HEK293 (cell line): ENCODE results near the gene CCDC27.

Source experiments
- CTCF ChIP-seq: fragments of 450-650 bp; formaldehyde crosslinking; IDR thresholded peaks from 2 replicates; pipeline ENCODE4 v1.5.1; 2016; ENCODE audit warnings: missing biosample characterization, missing genetic modification characterization
- HOXA7 ChIP-seq: sonication (generic); formaldehyde crosslinking; IDR thresholded peaks from 2 replicates; pipeline ENCODE4 v1.8.1; 2022; ENCODE audit warnings: missing genetic modification reagents, borderline replicate concordance
- REST ChIP-seq: fragments of 450-650 bp; formaldehyde crosslinking; IDR thresholded peaks from 2 replicates; pipeline ENCODE4 v1.5.1; 2016; ENCODE audit warnings: missing biosample characterization, missing genetic modification characterization
- TCF7L2 ChIP-seq: IDR thresholded peaks from 2 replicates; pipeline ENCODE4 v1.6.1; 2011; ENCODE audit warnings: low read depth, mild to moderate bottlenecking, inconsistent platforms, low read length, moderate library complexity, borderline replicate concordance
- ZBTB10 ChIP-seq: fragments of 450-650 bp; formaldehyde crosslinking; IDR thresholded peaks from 2 replicates; pipeline ENCODE4 v1.5.1; 2016; ENCODE audit warnings: missing biosample characterization, missing genetic modification characterization
- ZBTB49 ChIP-seq: fragments of 450-650 bp; formaldehyde crosslinking; IDR thresholded peaks from 2 replicates; pipeline ENCODE4 v1.5.1; 2016; ENCODE audit warnings: missing biosample characterization, missing genetic modification characterization, low read depth
- ZNF239 ChIP-seq: fragments of 450-650 bp; formaldehyde crosslinking; IDR thresholded peaks from 2 replicates; pipeline ENCODE4 v1.5.1; 2016; ENCODE audit warnings: missing biosample characterization, missing genetic modification characterization
- ZNF274 ChIP-seq, 2 experiments: fragments of 200-500 bp in 1 of 2; fragments of 450-650 bp in 1 of 2; sonication (Bioruptor generic) in 1 of 2; formaldehyde crosslinking in 1 of 2; IDR thresholded peaks; 2 replicates each; pipeline versions ENCODE4 v1.5.1 to v1.6.1; 2014 to 2016; ENCODE audit warnings: borderline replicate concordance in 1 of 2, inconsistent platforms in 1 of 2, low read length in 1 of 2, missing biosample characterization in 1 of 2, missing genetic modification characterization in 1 of 2
- ZNF302 ChIP-seq: fragments of 450-650 bp; formaldehyde crosslinking; IDR thresholded peaks from 2 replicates; pipeline ENCODE4 v1.5.1; 2016; ENCODE audit warnings: missing biosample characterization, missing genetic modification characterization, low read depth
- ZNF513 ChIP-seq: fragments of 450-650 bp; IDR thresholded peaks from 2 replicates; pipeline ENCODE4 v1.5.1; 2018; ENCODE audit warnings: missing biosample characterization, missing genetic modification characterization
- ZNF639 ChIP-seq: fragments of 450-650 bp; formaldehyde crosslinking; IDR thresholded peaks from 2 replicates; pipeline ENCODE4 v1.5.1; 2016; ENCODE audit warnings: missing biosample characterization, missing genetic modification characterization
- ZNF76 ChIP-seq: fragments of 450-650 bp; formaldehyde crosslinking; IDR thresholded peaks from 2 replicates; pipeline ENCODE4; 2016; ENCODE audit warnings: low read depth, missing biosample characterization, missing genetic modification characterization, borderline replicate concordance

- TF ChIP-seq ZBTB49 (tag by site-specific recombination) (no peak), HOXA7 (CRISPR knock-in tag) (no peak), CTCF (tag by site-specific recombination) (no peak), ZNF639 (tag by site-specific recombination) (no peak), ZNF513 (tag by site-specific recombination) (no peak), TCF7L2 (no peak), ZNF239 (tag by site-specific recombination) (no peak), ZNF76 (tag by site-specific recombination) (no peak), ZNF274 (IDR thresholded peaks at IDR 0.05; ENCODE audit: low read length) (no peak), ZNF274 (tag by site-specific recombination; IDR thresholded peaks at IDR 0.05; ENCODE audit: borderline replicate concordance) (no peak), ZNF302 (tag by site-specific recombination) (no peak), REST (tag by site-specific recombination) (no peak), ZBTB10 (no peak)
Measured at GRCh38 chr1:3729594-3730542, 22.4 kb upstream of the CCDC27 start.
